HG02973 (cell line): ENCODE data around the gene OSBPL7.
"Not testable (repeated sequence)": the region's sequence is repeated elsewhere in the genome, so short reads cannot be mapped to it uniquely, and the experiment has no call there.

Experiments used
- ATAC-seq: cut with Tn5 transposase; IDR thresholded peaks from one replicate; pipeline ENCODE4 v1.9.1; 2021; ENCODE audit warnings: moderate library complexity; ENCODE audit not compliant: unreplicated experiment

Gene OSBPL7

GRCh38 chr17:47776330-47777197 lies 45.0 kb downstream of the OSBPL7 start:
- no peak for ATAC-seq

GRCh38 chr17:47774987-47775580 lies 46.5 kb downstream of the OSBPL7 start:
- ATAC-seq: no peak

- no peak for ATAC-seq
Observed at GRCh38 chr17:47774331-47774730, 47.3 kb downstream of the OSBPL7 start.

GRCh38 chr17:47773649-47774048 lies 47.9 kb downstream of the OSBPL7 start:
- not testable (repeated sequence) for ATAC-seq

GRCh38 chr17:47763913-47764582 lies 57.5 kb downstream of the OSBPL7 start:
- no peak for ATAC-seq

- ATAC-seq: no peak
Observed at GRCh38 chr17:47762728-47763127, 58.9 kb downstream of the OSBPL7 start.

- no peak for ATAC-seq
Observed at GRCh38 chr17:47760409-47761140, 61.0 kb downstream of the OSBPL7 start.

- no peak for ATAC-seq
Observed at GRCh38 chr17:47757386-47757785, 64.2 kb downstream of the OSBPL7 start.
